ENCODE measurements around the gene MRRF.

The MRRF gene, protein sequence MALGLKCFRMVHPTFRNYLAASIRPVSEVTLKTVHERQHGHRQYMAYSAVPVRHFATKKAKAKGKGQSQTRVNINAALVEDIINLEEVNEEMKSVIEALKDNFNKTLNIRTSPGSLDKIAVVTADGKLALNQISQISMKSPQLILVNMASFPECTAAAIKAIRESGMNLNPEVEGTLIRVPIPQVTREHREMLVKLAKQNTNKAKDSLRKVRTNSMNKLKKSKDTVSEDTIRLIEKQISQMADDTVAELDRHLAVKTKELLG

DNA sequence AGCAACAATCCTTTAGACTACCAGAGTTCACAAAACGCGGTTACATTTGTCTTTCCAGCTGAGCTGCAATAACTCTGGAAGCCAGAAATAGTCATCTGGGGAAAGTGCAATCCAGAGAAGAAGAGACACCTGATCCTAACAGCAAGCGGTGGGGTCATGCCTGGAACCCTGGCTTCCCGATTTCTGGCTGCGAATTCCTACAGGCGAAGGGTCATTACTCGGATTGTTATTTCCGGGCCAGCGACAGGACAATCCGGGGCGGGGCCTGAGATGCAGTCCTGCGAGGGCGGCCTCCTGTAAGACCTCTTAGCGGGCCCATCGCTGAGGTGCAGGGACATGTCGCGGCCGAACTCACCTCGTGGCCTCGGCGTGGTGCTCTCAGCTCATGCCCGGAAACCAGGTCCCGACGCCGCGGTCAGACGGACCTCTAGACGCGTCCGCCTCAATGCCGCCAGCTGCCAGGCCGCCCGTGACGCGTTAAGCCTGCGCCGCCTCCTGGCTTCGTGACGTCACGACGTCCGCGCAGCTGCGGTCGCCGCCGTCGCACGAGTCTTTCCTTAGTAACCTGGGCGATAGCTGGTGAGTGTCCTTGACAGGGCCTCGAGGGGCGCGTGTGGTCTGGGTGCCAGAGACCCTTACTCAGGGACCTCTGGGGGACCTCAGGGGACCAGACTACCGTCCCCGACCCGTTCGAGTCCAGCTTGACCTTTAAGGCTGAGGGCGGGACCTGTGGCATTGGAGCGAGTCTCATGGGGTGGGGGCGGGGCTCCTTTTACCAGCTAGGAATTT is at the start of gene MRRF, which contains the start of gene RBM18:
TSS of gene MRRF (plus strand) at position 523 of the 789 bp plus-strand sequence. CDS start 6,010 bp downstream, outside the sequence.
TSS of gene RBM18 (minus strand) at position 481 of the 789 bp plus-strand sequence. CDS start 3,348 bp downstream, outside the sequence.
- TF ChIP-seq, protein P1, sequence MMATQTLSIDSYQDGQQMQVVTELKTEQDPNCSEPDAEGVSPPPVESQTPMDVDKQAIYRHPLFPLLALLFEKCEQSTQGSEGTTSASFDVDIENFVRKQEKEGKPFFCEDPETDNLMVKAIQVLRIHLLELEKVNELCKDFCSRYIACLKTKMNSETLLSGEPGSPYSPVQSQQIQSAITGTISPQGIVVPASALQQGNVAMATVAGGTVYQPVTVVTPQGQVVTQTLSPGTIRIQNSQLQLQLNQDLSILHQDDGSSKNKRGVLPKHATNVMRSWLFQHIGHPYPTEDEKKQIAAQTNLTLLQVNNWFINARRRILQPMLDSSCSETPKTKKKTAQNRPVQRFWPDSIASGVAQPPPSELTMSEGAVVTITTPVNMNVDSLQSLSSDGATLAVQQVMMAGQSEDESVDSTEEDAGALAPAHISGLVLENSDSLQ (IDR thresholded peaks at IDR 0.05): 0 out of 2 replicates have a peak, but pooled peaks have one; percentile 9
- TF ChIP-seq L3MBTL2 (conservative IDR thresholded peaks at IDR 0.05) (peak; percentile 92), ELF4 (IDR thresholded peaks at IDR 0.05) (peak; percentile 17; the same call in 1 of the 2 replicates), BHLHE40 (IDR thresholded peaks at IDR 0.05; ENCODE audit: borderline replicate concordance) (no peak)
- POLR2A ChIA-PET: interaction anchor here (0.7 to 1.5 kb wide), 11 partner anchors 8 to 234 kb away, joined by 3 to 5 read pairs (median 3); no protein-coding TSS in a partner anchor
- CTCF ChIA-PET: interaction anchor here (1.2 kb wide), 1 partner anchor 140 kb away, joined by 5 read pairs; no protein-coding TSS in a partner anchor
- DNase-seq (ENCODE audit: extremely low spot score): peak; percentile 94

DNA sequence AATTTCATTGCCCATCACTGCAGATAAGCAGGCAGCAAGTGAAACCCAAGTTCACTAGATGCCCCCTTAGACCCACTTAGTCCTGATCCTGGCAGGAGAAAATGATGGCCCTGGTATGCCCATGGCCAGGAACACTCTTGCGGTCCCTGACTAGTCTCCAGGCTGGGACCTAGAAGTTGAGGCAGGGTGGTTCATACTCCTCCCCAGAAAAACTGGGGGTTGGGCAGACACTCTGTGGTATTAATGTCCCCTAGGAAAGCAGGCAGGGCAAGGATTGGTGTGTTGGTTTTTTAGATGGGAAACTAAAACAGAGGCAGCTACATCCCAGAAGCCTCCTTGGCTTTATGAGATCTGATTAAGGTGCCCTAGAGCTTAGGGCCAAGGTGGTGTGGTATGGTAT is 49.0 kb upstream of the MRRF start:
- ChIA-PET CTCF (interaction anchor here (0.6 kb wide), 1 partner anchor 11 kb away, joined by 3 read pairs; no protein-coding TSS in a partner anchor), POLR2A (no interaction called here)
- no peak for DNase-seq (ENCODE audit: extremely low spot score)
- TF ChIP-seq FOXK2 (IDR thresholded peaks at IDR 0.05) (no peak), ZNF384 (IDR thresholded peaks at IDR 0.05) (no peak), ARNT (IDR thresholded peaks at IDR 0.05) (no peak)

DNA sequence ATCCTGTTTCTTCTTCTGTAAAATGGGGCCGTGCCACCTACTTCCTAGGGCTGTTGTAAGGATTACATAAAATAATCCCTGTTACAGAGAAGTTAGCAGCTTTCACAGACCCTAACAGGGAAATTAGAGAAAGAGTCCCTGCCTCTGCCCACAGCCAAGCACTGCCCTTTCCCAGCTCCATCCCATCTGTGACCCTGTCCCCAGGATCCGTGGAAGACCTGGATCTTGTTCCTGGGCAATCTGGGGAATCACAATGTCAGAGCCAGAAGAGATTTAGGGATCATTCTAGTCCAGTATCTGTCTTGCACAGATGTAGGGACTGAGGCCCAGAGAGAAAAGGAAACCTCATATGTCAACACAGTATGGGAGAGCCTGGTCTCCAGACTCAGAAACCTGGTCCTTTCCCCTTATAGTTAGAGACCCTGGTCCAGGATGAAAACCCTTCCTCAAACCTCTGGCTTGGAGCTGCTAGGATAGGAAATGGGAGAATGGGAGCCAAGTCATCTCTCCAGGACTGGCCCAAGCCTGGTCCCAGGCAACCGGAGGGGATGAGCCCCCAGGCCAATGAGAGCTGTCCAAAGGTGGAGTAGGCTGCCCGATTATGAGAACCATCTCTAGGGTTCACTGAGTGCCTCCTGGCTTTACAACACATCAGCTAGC is 48.4 kb upstream of the MRRF start:
- TF ChIP-seq FOXK2 (IDR thresholded peaks at IDR 0.05): no peak
- no peak for TF ChIP-seq ARNT (IDR thresholded peaks at IDR 0.05)
- no peak for TF ChIP-seq CTBP1 (IDR thresholded peaks at IDR 0.05; ENCODE audit: borderline replicate concordance)
- no peak for TF ChIP-seq SP1 (IDR thresholded peaks at IDR 0.05)
- no peak for TF ChIP-seq L3MBTL2 (conservative IDR thresholded peaks at IDR 0.05)
- no peak for TF ChIP-seq SUZ12 (IDR thresholded peaks at IDR 0.05)
- TF ChIP-seq, protein P1 (IDR thresholded peaks at IDR 0.05): no peak
- no peak for TF ChIP-seq FOXA1 (IDR thresholded peaks at IDR 0.05)
- no peak for TF ChIP-seq FOXM1 (IDR thresholded peaks at IDR 0.05; ENCODE audit: borderline replicate concordance)
- TF ChIP-seq TARDBP (IDR thresholded peaks at IDR 0.05): no peak
- TF ChIP-seq NFRKB (IDR thresholded peaks at IDR 0.05): no peak
- TF ChIP-seq LEF1 (IDR thresholded peaks at IDR 0.05; ENCODE audit: borderline replicate concordance): no peak
- TF ChIP-seq HDGF (IDR thresholded peaks at IDR 0.05; ENCODE audit: borderline replicate concordance): no peak
- no peak for TF ChIP-seq ZNF384 (IDR thresholded peaks at IDR 0.05)
- no peak for TF ChIP-seq ELF4 (IDR thresholded peaks at IDR 0.05)
- TF ChIP-seq BHLHE40 (IDR thresholded peaks at IDR 0.05; ENCODE audit: borderline replicate concordance): no peak
- CTCF ChIA-PET: interaction anchor here (0.6 kb wide), 1 partner anchor 10 kb away, joined by 3 read pairs; no protein-coding TSS in a partner anchor
- DNase-seq (ENCODE audit: extremely low spot score): no peak
- POLR2A ChIA-PET: no interaction called here

DNA sequence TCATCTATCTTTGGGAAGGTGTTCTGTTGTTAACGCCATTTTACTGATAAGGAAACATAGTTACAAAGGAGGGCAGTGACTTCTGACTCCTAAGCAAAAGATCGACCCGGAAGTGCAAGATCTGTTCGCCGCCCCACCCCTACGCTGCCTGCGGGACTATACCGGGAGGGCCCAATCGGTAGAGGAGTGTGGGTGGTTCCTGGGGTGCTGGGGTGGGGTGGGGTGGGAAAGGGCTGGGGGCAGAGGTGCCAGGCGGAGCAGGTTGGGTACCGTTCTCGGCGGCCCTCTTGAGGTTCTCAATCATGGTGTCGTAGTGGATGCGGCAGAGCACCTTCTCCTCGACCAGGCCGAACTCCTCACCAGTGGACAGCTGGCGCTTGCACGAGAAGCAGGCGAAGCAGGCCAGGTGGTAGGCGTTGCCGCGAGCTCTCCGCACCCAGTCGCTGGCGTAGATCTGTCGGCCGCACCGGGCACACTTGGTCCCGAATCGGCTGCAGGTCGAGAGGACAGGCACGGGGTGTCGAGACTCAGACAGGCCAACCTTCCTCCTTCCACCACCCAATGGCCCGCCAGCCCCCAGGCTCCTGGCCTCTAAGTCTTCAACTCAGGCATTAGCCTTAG is 47.8 kb upstream of the MRRF start:
- DNase-seq (ENCODE audit: extremely low spot score): no peak
- CTCF ChIA-PET: no interaction called here
- TF ChIP-seq ARNT (IDR thresholded peaks at IDR 0.05) (no peak), FOXK2 (IDR thresholded peaks at IDR 0.05) (no peak), LEF1 (IDR thresholded peaks at IDR 0.05; ENCODE audit: borderline replicate concordance) (no peak), TARDBP (IDR thresholded peaks at IDR 0.05) (no peak), L3MBTL2 (conservative IDR thresholded peaks at IDR 0.05) (no peak), ELF4 (IDR thresholded peaks at IDR 0.05) (no peak), CTBP1 (IDR thresholded peaks at IDR 0.05; ENCODE audit: borderline replicate concordance) (no peak), FOXM1 (IDR thresholded peaks at IDR 0.05; ENCODE audit: borderline replicate concordance) (no peak), SP1 (IDR thresholded peaks at IDR 0.05) (no peak), NFRKB (IDR thresholded peaks at IDR 0.05) (no peak), HDGF (IDR thresholded peaks at IDR 0.05; ENCODE audit: borderline replicate concordance) (no peak), ZNF384 (IDR thresholded peaks at IDR 0.05) (no peak), SUZ12 (IDR thresholded peaks at IDR 0.05) (no peak), BHLHE40 (IDR thresholded peaks at IDR 0.05; ENCODE audit: borderline replicate concordance) (no peak), FOXA1 (IDR thresholded peaks at IDR 0.05) (no peak)
- TF ChIP-seq, protein P1 (IDR thresholded peaks at IDR 0.05): no peak
- POLR2A ChIA-PET: no interaction called here

DNA sequence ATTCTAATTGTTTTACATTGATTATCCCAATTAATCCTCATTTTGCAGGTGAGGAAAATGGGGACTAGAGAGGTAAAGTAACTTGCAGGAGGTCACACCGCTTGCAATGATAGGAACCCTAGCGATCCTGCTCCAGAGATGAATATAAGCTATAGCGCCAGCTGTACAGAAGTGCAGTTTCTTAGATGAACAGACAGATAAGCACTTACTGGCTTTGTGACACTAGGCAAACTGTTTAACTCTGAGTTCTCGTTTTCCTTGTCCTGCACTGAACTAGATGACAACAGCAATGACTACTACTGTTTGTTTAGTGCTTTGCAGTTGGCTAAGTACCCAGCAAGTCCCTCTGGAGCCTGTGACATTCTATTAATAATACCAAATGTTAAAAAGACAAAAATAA is 47.0 kb upstream of the MRRF start:
- ChIA-PET POLR2A (no interaction called here), CTCF (no interaction called here)
- no peak for TF ChIP-seq CTBP1 (IDR thresholded peaks at IDR 0.05; ENCODE audit: borderline replicate concordance)
- no peak for TF ChIP-seq FOXK2 (IDR thresholded peaks at IDR 0.05)
- no peak for TF ChIP-seq BHLHE40 (IDR thresholded peaks at IDR 0.05; ENCODE audit: borderline replicate concordance)
- no peak for TF ChIP-seq ARNT (IDR thresholded peaks at IDR 0.05)
- TF ChIP-seq HDGF (IDR thresholded peaks at IDR 0.05; ENCODE audit: borderline replicate concordance): no peak
- TF ChIP-seq, protein P1 (IDR thresholded peaks at IDR 0.05): no peak
- TF ChIP-seq L3MBTL2 (conservative IDR thresholded peaks at IDR 0.05): no peak
- TF ChIP-seq NFRKB (IDR thresholded peaks at IDR 0.05): no peak
- no peak for TF ChIP-seq FOXA1 (IDR thresholded peaks at IDR 0.05)
- TF ChIP-seq TARDBP (IDR thresholded peaks at IDR 0.05): no peak
- TF ChIP-seq SP1 (IDR thresholded peaks at IDR 0.05): no peak
- no peak for DNase-seq (ENCODE audit: extremely low spot score)
